CD4-positive, alpha-beta T cell treated with Interferon gamma for 1 hour (primary cell): Measurements from ENCODE around the gene DBX1.
"Not testable (repeated sequence)": the region's sequence is repeated elsewhere in the genome, so short reads cannot be mapped to it uniquely, and the experiment has no call there.

ENCODE experiments used
- DNase-seq: peaks from one replicate; pipeline ENCODE4 v3.0.0-alpha.2; 2020

The DBX1 gene

GRCh38 chr11:20161230-20161918 is 1.1 kb upstream of the DBX1 start:
- DNase-seq, result no peak

GRCh38 chr11:20159466-20160381 is 551 bp downstream of the DBX1 start:
- no peak for DNase-seq

- DNase-seq, result no peak
Observed at GRCh38 chr11:20158597-20159257, 1.5 kb downstream of the DBX1 start.

GRCh38 chr11:20157728-20158127 is 2.5 kb downstream of the DBX1 start:
- no peak for DNase-seq

GRCh38 chr11:20156876-20157613 is 3.2 kb downstream of the DBX1 start:
- DNase-seq, result peak; percentile 40

- peak; percentile 52 for DNase-seq
Observed at GRCh38 chr11:20156280-20156875, 3.9 kb downstream of the DBX1 start.

GRCh38 chr11:20155683-20156279 is 4.5 kb downstream of the DBX1 start:
- no peak for DNase-seq

GRCh38 chr11:20154381-20154780 is 5.9 kb downstream of the DBX1 start:
- DNase-seq, result no peak

GRCh38 chr11:20138707-20139106 is 21.6 kb downstream of the DBX1 start:
- no peak for DNase-seq

- no peak for DNase-seq
Observed at GRCh38 chr11:20137637-20138036, 22.6 kb downstream of the DBX1 start.

- DNase-seq, result no peak
Observed at GRCh38 chr11:20134991-20135736, 25.1 kb downstream of the DBX1 start.

- no peak for DNase-seq
Observed at GRCh38 chr11:20132667-20133039, 27.6 kb downstream of the DBX1 start.

GRCh38 chr11:20131788-20132666 is 28.2 kb downstream of the DBX1 start:
- DNase-seq, result peak; percentile 26

GRCh38 chr11:20129665-20130064 is 30.6 kb downstream of the DBX1 start:
- DNase-seq, result no peak

GRCh38 chr11:20128528-20128825 is 31.8 kb downstream of the DBX1 start:
- not testable (repeated sequence) for DNase-seq

GRCh38 chr11:20127671-20128527 is 32.4 kb downstream of the DBX1 start:
- peak; percentile 52 for DNase-seq

- DNase-seq, result no peak
Observed at GRCh38 chr11:20126724-20127123, 33.6 kb downstream of the DBX1 start.

GRCh38 chr11:20125927-20126326 is 34.3 kb downstream of the DBX1 start:
- DNase-seq, result no peak

GRCh38 chr11:20122131-20122530 is 38.1 kb downstream of the DBX1 start:
- no peak for DNase-seq
